NCI-H2107 treated with DMSO at 0.1 percent for 48 hours (cell line): ENCODE results near the gene SLC35D2.
A peak's percentile ranks its signal among the peaks of the same experiment; 100 is the strongest.
"Not testable (repeated sequence)": the region's sequence is repeated elsewhere in the genome, so short reads cannot be mapped to it uniquely, and the experiment has no call there.

Experiments
- DNase-seq: peaks from one replicate; lab custom pipeline; 2025; ENCODE audit not compliant: unreplicated experiment; lab: John Stamatoyannopoulos, UW

Gene SLC35D2

DNA sequence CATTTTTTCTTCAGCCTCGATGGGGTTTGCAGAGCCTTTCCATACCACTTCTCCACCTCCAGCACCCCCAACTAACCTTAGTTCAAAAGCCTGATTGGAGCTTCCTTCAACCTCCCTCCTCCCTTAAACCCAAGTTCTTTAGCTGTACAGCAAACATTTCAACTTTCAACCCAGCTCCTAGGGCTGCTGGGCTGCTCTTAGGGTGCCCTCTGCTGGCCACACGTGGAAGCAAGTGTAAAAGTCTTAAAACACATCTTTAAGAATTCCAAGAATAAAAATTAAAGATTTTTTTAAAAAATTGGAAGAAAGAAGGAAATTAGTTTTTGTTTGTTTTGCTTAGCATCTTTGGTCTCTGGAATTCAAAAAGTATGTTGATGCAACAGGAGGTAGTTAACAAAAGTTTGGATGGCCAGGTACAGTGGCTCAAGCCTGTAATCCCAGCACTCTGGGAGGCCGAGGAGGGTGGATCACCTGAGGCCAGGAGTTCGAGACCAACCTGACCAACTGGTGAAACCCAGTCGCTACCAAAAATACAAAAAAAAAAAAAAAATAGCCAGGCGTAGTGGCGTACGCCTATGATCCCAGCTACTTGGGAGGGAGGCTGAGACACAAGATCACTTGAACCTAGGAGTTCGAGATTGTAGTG is 66.1 kb downstream of the SLC35D2 start:
- peak; percentile 28 for DNase-seq

DNA sequence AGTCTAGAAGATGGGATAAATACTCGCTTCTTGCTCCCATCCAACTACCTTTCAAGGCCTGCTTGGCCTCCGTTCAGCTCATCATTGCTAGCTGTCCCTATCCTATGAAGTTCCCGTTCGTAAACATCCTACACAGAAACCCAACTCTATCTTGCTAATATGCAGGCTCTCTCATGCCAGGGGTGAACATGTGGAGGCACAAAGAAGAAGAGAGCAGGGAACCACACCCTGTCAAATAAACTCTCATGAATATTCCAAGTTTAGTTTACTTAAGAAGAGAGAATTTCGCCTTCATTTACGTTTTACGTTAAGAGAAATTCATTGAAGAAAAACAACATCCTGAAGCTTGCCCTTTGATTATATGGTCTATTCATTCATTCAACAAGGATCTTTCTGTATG is 73.7 kb downstream of the SLC35D2 start:
- DNase-seq: no peak

DNA sequence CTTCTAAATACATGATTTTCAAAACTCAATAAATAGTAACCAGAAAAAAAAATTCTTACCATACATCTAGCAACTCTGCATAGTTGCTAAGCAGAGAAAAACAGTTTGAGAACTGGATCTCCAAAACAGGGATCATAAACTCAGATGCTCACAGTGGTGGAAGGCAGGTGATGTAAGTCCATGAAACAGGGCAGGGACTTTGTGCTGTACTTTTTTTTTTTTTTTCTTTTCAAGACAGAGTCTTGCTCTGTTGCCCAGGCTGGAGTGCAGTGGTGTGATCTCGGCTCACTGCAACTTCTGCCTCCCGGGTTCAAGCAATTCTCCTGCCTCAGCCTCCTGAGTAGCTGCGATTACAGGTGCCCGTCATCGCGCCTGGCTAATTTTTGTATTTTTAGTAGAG is 76.6 kb downstream of the SLC35D2 start:
- not testable (repeated sequence) for DNase-seq

DNA sequence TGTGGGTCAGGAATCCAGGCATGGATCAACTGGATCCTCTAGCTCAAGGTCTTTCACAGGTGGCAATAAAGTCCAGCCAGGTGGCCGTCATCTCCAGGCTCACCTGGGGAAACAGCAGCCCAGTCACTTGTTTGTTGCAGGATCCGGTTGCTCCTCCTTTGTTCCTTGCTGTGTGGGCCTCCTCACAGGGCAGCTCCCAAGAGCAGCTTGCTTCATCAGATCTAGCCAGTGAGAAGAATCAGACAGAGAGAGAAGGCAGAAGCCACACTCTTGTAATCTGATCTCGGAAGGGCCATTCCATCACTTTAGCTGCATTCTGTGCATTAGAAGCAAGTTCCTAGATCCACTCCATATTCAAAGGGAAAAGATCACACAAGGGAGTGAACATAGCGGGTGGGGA is 78.3 kb downstream of the SLC35D2 start:
- DNase-seq: no peak

DNA sequence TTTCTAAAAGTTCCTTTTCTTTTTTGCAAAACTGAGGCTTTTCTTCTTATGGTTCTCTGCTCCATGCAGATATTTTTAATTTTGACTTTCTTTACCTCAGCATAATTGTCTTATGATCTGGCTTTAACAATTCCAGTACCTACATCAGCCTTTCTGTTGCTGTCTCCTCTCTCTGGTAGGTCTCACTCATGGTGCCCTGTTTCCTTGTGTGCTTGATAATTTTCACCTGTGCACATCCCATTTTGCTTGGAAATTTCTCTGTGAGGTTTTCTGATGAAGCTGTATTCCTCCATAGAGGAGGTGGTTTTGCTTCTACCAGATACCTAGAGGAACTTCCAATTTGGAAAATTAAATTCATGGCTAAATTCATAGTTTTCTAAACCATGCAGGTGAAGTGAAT is 79.3 kb downstream of the SLC35D2 start:
- no peak for DNase-seq

DNA sequence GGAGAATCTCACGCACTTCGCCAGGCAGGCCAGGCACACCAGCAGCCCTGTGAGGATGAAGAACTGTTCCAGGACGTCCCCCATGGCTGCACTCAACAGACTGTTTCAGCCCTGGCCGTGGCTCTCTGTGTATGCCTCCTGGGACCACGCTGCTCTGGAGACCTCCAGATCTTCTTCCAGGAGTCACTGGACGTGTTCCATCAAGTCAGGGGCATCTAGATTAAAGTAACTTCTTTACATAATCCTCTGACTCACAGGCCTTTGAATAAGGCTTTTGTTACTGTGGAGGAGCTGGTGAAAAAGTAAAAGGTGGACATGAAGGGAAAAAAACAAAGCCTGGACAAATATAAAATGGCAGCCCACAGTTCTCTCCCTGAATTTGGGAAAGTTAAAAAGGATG is 81.5 kb downstream of the SLC35D2 start, which contains the start of gene HSD17B3:
HSD17B3 (minus strand) TSS at position 156 of the 400 bp plus-strand sequence; CDS start at position 84, 72 bp downstream.
- no peak for DNase-seq

DNA sequence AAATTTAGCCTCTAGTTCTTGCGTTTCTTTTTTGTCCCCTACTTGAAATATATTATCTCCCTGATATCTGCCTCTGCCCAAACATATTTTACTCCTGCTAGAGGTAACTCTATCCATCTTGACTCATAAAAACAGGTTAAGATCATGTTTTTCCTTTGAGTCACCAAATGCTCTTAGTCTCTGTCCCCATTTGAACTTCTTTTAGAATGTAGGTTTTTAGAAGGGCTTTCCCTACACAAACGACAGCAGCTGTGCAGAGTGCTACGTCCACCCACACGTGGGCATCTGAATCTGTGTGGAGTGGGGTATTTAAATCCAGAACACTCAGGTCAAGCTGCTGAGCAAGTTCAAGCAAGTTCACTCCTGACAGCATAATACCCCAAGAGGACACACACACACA is 83.7 kb downstream of the SLC35D2 start:
- no peak for DNase-seq

DNA sequence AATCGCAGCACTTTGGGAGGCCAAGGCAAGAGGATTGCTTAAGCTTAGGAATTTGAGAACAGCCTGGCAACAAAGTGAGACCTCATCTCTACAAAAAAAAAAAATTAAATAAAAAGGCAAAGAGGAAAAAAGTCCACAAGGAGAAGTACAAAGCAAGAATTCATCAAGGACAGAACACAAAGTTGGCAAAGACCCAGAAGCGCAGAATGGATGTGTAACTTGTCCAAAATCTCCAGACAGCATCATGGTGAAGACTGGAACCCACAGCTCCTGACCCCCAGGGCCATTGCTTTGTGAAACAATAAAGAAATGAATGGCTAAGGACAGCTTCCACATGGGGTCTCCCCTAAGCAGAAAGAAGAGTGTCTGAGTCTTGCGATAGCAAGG is 89.4 kb downstream of the SLC35D2 start:
- no peak for DNase-seq

DNA sequence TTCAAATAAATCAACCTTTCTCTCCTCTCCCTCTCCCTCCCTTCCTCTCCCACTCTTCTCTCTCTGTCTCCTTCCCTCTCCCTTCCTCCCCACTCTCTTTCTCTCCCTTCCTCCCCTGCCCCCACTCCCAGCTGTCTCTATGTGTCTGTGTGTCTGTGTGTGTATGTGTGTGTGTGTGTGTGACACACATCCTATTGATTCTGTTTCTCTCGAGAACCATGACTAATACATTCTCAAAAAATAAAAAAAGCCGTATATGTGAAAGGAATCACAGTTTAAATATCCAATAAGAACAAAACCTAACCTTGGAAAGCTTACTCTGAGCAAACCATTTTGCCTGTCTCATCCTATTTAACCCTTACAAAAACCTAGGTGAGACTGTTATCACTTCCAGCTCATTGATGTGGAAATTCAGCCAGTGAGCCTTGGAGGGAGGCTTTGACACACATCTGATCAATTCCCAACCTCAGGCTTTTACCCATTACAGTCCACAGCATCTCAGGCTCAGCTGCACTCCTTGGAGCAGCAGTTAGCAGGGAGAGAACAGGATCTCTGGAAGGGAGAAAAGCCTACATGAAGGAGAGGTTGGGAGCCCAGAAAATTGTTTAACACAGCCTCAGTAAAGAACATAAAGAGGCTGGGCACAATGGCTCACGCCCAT is 89.9 kb downstream of the SLC35D2 start:
- no peak for DNase-seq

DNA sequence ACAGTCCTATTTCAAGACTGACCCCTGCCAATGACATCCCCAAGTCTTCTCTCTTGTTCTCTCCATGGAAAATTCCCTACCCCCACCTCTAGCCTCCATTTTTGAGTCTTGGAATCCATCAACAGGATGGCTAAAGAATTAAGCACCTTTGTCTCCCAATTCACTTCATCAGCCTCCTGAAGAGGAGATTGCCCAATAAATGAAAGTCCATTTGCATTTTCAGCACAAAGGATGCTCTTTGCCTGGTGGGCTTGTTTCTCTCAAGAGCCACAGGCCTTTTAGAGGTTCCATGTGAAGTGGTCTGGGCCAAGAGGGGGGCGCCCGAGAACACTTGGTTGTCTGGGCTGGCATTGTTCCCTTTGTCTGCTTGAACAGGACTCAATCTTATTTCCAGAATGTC is 94.1 kb downstream of the SLC35D2 start:
- no peak for DNase-seq

DNA sequence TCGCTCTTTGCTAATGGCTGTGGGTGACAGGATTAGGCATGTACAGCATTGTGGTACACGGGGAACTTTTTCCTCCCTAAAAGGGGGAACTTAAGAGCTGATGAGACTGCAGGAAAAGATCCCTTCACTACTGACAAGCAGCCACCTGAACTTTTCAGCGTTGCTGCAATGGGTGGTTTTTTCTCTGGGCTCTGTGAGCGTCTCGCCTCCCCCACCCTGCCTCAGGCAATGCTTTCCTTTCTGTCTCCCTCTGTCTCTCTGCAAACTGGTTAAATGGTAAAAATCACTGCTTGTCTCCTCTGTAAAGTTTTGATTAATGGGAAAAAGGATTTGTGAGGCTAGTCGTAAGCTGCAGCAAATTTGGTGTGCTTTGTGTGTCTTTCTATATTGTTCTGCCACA is 101.9 kb downstream of the SLC35D2 start:
- no peak for DNase-seq

DNA sequence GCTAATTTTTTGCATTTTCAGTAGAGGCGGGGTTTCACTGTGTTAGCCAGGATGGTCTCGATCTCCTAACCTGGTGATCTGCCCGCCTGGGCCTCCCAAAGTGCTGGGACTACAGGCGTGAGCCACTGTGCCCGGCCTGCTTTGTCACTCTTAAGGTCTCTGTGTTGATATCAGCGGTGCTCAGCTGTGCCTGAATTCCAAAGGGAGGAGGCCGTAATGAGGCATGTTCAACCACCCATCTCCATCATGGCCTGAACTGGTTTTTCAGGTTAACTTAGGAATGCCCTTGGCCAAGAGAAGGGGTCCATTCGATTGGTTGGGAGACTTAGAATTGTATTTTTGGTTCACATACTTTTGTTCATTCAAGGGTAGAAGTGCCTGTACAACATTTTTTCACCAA is 103.6 kb downstream of the SLC35D2 start:
- no peak for DNase-seq

DNA sequence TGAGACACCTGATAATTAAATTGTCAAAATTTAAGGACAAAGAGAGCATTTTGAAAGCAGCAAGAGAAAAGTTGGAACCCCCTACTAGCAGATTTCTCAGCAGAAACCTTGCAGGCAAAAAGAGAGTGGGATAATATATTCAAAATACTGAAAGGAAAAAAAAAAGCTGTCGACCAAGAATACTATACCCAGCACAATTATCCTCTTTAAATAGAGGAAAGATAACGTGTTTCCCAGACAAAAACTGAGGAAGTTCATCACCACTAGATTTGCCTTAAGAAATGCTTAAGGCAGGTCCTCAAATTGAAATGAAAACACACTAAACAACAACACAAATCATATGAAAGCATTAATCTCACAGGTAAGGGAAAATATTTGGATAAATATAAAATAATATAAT is 108.6 kb downstream of the SLC35D2 start:
- no peak for DNase-seq
